GM21723 (cell line): ENCODE data around the gene CD93.

Source experiments
- ATAC-seq: cut with Tn5 transposase; IDR thresholded peaks from one replicate; pipeline ENCODE4 v1.9.1; 2021; ENCODE audit warnings: mild to moderate bottlenecking, moderate library complexity; ENCODE audit not compliant: unreplicated experiment

CD93 gene

DNA sequence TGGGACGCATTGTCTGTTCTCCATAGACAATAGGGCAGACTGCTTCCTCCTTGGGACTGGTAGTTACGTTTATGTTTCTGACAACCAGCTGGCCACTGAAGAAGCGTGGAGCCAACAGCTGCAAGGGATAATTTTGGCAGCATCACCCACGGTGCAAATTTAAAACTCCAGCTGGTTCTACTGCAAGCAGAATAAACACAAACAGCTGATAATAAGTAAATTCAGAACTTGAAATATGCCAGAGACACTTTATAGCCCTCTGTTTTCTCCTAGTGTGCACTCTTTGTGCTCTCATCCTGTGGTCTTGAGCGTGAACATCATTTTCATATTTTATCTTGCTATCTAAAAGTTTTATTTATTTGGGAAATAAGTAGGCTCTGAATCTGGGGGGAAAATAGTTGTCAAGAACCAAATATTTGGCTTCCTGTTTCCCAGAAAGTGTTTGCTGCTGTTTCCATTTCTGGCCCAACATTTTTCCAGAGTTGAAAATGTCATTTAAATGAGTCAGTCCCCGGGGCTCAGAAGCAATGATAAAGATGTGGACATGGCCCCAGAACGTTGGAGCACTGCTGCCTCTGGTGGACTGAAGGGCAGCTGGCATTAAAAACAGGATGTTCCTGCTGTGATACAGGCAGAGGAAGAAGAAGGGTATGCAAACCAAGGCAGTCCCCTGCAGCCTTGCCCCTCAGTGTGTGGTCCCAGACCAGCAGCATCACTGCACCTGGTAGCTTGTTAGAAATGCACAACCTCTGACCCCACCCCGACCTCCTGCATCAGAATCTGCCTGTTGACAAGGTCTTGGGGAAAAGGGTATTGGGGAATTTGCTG is 24.2 kb downstream of the CD93 start:
- ATAC-seq, result no peak

DNA sequence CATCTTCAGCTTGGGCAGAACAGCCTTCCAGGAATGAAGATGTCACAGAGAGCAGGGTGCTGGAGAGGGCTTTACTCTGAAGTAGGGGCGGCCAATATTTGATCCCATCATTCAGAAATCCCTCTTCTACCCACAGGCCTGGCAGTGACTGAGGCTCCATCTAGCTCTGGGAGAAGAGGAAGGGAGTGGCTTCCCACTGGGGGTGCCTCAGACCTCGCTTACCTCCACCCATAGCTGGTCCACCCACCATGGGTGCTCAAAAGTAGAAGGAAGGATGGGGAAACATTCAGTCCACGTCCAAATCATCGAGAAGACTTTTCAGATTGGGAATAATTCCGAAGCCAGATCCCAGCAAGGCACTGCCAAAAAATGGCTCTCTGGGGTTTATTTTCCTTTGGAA is 24.9 kb downstream of the CD93 start:
- ATAC-seq, result no peak

GRCh38 chr20:23060629-23061028 is 25.5 kb downstream of the CD93 start:
- no peak for ATAC-seq

GRCh38 chr20:23059846-23060245 is 26.3 kb downstream of the CD93 start:
- ATAC-seq, result no peak

DNA sequence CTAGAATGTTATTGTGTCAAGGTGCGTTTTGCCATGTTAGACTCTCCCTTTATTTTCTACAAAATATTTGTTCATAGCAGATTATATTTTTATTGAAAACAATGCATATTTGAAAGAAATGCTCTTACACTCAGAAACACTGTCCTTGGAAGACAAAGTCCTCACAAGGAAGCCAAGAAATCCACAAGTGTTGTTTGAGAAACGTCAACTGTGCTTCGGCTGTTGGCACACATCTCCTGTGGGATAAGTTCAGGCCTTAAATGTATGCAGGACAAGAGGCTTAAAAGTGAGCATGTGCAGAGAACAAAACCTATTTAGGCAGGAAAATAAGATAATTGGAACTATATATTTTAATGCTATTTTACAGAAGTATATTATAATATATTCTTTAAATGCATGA is 27.1 kb downstream of the CD93 start:
- ATAC-seq, result no peak

DNA sequence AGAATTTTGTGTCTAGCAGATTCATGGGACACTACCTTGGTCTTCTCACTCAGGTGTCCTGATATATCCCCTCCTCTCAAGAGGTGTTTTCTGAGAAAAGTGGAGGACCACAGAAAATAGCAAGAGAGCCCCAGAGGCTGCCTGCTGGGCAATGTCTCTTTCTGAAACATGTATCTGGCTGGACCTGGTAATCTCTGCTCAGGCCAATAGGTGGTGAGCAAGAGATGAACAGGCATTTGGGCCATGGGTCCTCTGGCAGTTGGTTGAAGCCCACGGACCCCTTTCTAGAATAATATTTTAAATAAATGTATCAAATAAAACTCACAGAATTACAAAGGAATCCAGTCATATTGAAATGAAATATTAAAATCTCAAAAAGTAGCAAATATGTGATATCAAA is 27.9 kb downstream of the CD93 start:
- no peak for ATAC-seq

- ATAC-seq, result no peak
Measured at GRCh38 chr20:23052904-23053303, 33.2 kb downstream of the CD93 start.

GRCh38 chr20:23050847-23051627 is 35.1 kb downstream of the CD93 start:
- no peak for ATAC-seq

DNA sequence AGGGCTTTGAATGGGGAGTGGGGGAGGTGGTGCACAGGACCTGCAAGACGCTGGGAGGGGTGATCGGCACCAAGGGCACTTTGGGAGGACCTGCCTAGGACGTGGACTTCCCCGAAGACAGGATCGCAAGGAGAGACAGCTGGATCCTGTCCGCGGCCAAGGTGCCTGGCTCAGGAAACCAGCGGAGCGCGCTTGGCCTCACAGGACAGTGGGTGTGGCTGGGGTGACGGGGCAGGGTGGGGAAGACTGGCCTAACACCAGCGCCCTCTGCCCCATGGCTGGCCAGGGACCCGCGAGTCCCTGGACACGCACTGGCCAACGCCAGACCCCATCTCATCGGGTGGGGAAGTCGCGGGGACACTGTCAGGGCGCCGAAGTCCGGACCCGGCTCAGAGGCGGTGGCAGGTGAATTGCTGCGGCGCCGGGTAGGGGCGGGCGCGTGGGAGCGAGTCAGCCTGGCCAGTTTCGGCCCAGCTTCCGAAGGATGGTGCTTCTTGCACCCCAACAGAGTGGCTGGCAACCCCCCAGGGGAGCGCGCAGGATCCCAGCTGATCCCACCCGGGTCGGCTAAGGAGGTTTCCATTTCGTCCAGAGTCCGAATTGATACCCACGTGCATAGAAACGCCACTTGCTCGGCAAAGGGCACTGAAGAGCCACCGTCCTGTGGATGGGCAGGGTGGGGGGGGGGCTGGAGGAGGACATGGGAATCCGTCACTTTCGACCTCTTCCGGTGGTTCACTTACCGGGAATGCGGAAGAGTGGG is 35.9 kb downstream of the CD93 start:
- ATAC-seq, result no peak

GRCh38 chr20:23049201-23050075 is 36.7 kb downstream of the CD93 start, which contains the start of gene THBD:
THBD (minus strand) TSS chr20:23049672; CDS start chr20:23049504, 168 bp downstream.
- ATAC-seq, result no peak

DNA sequence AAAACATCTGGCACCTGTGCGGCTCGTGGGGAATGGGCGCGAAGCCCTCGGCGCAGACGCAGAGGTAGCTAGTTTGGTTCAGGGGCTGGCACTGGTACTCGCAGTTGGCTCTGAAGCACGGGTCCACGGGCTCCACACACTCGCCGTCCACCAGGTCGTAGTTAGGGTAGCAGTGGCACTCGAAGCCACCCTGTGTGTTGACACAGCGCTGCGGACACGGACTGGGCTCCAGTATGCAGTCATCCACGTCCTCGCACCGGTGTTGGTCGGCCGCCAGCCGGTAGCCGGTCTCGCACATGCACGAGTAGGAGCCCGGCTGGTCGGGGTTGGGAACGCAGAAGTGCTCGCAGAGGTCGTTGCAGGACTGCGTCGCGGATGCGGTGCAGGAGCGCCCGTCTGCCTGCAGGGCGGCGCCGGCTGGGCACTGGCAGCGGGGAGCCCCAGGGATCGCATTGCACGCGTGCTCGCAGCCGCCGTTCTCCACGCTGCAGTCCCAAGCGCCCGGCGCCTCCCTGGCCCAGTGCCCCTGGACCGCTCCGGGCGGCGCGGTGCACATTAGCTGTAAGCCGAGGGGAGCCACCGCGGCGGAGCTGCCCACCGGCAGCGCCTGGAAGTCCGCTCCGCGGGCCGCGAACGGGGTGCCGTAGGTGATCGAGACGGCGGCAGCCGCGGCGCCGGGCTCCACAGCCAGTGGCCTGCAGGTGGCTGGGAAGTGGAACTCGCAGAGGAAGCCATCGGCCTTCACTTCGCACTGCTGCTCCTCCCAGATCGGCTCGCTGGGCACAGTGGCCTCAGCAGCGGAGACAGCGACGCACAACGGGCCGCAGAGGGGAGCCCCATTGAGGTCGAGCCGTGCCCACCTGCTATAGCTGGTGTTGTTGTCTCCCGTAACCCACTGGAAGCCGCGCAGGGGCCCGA is 37.6 kb downstream of the CD93 start:
- no peak for ATAC-seq

DNA sequence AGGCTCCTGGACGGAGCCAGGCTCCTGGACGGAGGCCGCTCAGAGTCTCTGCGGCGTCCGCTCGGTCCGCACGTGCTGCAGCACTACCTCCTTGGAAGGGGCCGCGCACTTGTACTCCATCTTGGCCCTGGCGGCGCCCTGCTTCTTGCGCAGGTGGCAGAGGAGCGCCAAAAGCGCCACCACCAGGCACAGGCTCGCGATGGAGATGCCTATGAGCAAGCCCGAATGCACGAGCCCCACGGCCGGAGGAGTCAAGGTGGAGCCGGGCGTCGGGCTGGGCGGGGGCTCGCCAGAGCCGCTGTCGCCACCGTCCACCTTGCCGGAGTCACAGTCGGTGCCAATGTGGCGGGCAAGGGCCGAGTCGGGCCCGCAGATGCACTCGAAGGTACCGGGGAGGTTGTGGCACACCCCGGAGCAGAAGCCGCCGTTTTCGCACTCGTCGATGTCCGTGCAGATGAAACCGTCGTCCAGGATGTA is 38.3 kb downstream of the CD93 start:
- ATAC-seq, result no peak

DNA sequence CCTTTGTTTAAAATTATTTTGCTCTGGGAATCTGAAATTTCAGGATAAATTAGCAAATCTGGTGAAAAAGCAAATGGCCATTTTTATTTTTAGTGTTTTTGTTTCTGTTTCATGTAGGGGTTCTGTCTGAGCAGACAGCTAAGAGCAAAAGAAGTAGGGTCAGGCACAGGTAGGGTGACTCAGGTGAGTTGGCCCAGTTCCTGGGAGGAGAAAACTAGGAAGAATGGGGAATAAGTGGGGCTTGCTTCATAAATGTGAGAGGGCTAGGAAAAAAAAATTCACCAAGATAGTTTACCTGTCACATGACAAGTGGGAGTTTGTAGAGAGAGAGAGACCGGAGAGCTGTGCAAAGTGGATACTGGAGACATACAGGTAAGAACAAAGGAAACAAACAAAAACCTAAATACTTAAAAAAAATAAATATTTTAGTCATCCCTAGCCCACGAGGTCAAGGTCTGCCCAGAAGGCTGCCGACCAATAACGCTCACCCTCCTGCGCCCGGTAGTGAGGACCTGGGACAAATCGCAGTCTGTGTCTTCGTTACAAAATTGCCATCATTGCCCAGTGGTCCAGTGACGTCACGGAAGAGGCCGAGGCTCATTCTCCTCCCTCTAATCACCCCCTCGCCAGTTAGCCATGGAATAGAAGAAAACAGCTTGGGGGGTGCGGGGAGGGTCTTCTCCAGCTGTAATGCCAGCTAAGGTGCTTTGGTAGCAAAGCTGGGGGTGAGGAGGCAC is 39.0 kb downstream of the CD93 start:
- ATAC-seq, result no peak

DNA sequence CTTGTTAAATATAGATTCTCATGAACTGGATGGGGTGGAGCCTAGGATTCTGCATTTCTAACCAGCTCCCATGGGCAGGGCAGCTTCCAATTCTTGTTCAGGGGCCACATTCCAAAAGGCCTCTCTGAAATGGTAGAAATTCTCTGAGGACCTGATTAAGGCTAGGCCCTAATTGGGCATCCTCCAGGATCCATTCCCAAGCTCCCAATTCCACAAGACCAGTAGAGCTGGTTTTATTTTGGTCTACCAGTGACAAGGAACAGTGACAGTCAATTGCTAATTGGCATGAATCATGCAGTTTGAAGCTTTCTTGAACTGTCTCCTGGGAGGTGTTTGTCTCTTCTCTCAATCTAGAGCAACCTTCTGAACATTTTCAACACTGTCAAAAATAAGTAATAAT is 39.7 kb downstream of the CD93 start:
- ATAC-seq, result no peak

- no peak for ATAC-seq
Measured at GRCh38 chr20:23043376-23043775, 42.7 kb downstream of the CD93 start.

DNA sequence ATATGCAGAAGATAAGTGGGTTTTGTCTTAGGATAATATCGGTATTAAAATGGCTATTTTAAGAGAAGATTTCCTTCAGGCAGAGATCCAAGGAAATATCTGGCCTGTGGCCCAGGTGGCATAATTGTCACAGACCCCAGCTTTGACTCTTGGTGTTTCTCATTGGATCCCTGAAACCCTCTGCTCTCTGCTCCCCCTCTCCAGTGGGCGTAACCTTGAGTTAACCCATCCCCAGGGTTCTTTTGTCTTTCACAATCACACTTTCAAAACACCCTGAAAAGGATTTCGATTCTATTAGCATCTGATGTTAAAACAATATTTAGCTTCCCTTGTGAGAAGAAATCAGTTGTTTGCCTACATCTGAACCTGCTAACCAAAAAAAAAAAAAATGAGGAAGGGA is 43.9 kb downstream of the CD93 start:
- ATAC-seq, result no peak

DNA sequence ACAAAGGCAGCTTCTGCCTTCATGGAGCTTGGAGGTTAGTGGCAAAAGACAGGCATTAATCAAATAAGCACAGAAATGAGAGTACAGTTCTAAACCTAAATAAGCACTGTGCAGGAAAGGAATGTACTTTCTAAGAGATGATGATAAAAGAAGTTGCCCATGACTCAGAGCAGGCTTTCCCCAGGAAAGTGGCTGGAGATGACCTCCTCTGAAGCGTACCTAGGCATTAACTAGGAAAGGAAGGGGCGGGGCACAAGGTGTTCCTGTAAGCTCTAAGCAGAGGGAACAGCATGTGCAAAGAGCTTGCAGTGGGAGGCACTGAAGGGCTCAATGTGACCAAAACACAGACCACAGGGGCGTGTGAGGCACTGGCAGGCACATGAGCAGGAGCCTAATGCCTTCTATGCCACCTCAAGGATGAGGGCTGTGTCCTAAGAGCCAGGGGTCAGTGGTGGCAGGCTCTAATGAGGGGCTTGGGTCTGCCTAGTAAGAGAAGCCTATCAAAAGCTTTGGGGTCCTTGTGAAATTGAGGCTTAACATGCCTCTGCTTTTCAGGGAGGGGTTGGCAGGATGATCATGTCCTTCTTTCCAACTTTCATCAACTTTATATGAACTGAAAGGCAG is 46.1 kb downstream of the CD93 start:
- no peak for ATAC-seq
